Gastrocnemius medialis (tissue), 4 donors: ENCODE results near the gene LRRC71. TPM values are rescaled to one million over a fixed set of nuclear protein-coding genes. Genes with fewer than 3 reads are reported as not detected.

Source experiments
- ATAC-seq, 2 donors: fragments of 150-250 bp; one replicate each; pipeline ENCODE4 v1.9.1; 2016
- DNase-seq, 2 donors: peaks; one replicate each; pipeline ENCODE4 v3.0.0-alpha.2; 2019
- H3K27ac ChIP-seq, 4 donors: fragments of 200-600 bp; sonication (generic); 1 replicate in 1 of 4; 2 replicates in 3 of 4; pipeline ENCODE4 v1.5.1; 2016 to 2018; ENCODE audit warnings: mild to moderate bottlenecking in 2 of 4, moderate library complexity in 1 of 4
- H3K27me3 ChIP-seq, 3 donors: fragments of 200-600 bp; sonication (generic) in 2 of 3; 1 replicate in 1 of 3; 2 replicates in 2 of 3; pipeline versions ENCODE4 v1.5.1 to v1.6.0; 2016 to 2019; ENCODE audit warnings: mild to moderate bottlenecking in 1 of 3, moderate library complexity in 1 of 3
- H3K36me3 ChIP-seq, 2 donors: fragments of 200-600 bp; sonication (generic) in 1 of 2; one replicate each; pipeline ENCODE4 v1.5.1; 2017 to 2018
- H3K4me1 ChIP-seq, 2 donors: fragments of 200-600 bp; sonication (generic) in 1 of 2; one replicate each; pipeline ENCODE4 v1.5.1; 2016 to 2017; ENCODE audit warnings: mild to moderate bottlenecking in 2 of 2
- H3K4me3 ChIP-seq, 4 donors: fragments of 200-600 bp; sonication (generic) in 3 of 4; 1 replicate in 1 of 4; 2 replicates in 3 of 4; pipeline ENCODE4 v1.5.1; 2016 to 2019; ENCODE audit warnings: mild to moderate bottlenecking in 2 of 4
- H3K9me3 ChIP-seq, 3 donors: fragments of 200-600 bp; sonication (generic) in 2 of 3; 1 replicate in 1 of 3; 2 replicates in 2 of 3; pipeline ENCODE4 v1.5.1; 2016 to 2019
- POLR2A ChIP-seq, 2 donors: fragments of 450-650 bp; IDR thresholded peaks; one replicate each; pipeline ENCODE4 v1.6.1; 2017; ENCODE audit warnings: antibody characterized with exemption in 2 of 2, mild to moderate bottlenecking in 2 of 2, moderate library complexity in 2 of 2
- in situ Hi-C, 4 donors: fragments of 200-750 bp; cut with MboI; loops; one replicate each; pipeline versions ENCODE4 v1.15.0 to v1.8.0; 2017; ENCODE audit warnings: low sequenced_read_pairs in 4 of 4
- intact Hi-C: fragments of 100-400 bp; cut with DNase I; formaldehyde crosslinking; loops from one replicate; pipeline ENCODE4 v1.15.1; 2023; ENCODE audit warnings: low total_unique reads
- total RNA-seq, 4 donors: library from RNA; depleted of rRNA; stranded (reverse); fragments of >200 nt; gene quantifications; one replicate each; pipeline versions ENCODE4 v1.1.0 to v1.2.3, GENCODE V29; 2016
- TF ChIP-seq, protein P1 (sequence below), 5 experiments: fragments of 450-650 bp in 3 of 5; fragments of 200-600 bp in 2 of 5; sonication (generic) in 2 of 5; IDR thresholded peaks in 4 of 5; conservative IDR thresholded peaks in 1 of 5; 1 replicate in 4 of 5; 2 replicates in 1 of 5; pipeline ENCODE4 v1.5.1; 2016 to 2019; ENCODE audit warnings: antibody characterized with exemption in 5 of 5, mild to moderate bottlenecking in 3 of 5, moderate library complexity in 3 of 5

LRRC71 gene
- total RNA-seq, 4 donors from 2014 or later, result not detected

DNA sequence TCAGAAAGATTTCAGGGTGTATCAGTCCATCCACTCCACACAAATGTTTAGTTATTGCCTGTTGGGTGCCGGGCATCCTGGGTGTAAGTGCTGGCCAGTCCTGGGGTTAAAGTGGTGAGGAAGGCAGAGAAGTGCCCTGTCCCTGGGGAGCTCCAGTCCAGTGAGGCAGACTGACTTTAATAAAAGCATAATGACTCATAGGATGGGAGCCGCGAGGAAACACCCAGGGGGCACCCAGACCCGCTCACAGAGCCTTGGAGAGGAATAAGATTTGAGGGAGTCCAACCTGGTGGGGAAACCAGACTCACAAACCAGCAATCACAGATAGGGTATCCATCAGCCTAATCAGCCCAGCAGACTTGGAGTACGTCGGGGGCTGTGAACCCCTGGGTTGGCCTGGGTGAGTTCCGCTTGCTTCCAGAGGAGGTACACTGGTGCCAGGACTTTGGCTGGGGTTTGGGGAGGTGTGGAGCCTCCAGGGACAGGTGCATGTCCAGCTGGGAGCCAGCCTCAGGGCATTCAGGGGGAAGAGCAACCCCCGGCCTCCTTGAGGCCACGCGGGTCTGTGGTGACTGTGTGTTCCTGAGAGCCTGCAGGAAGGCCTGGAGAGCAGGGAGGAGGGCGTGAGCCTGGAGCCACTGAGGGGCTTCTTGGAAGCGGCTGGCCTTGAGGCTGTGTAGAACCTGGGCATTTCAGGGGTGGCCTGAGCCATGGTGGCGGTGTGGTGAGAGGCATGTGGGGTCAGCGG lies 23.2 kb upstream of the LRRC71 start:
- Histone ChIP-seq H3K27me3 (peaks cover 4 to 16% (median 14%) of the 10 kb centered on the region in 3 donors), H3K4me1 (peaks cover 19 to 23% of the 10 kb centered on the region in 2 donors), H3K4me3 (peak overlapping the region in 2 of 4 donors; percentile 6 to 64), H3K36me3 (no peaks in the 10 kb centered on the region), H3K27ac (peak overlapping the region; percentile 86 to 94 (median 90)), H3K9me3 (no peaks in the 10 kb centered on the region)
- intact Hi-C loops (loop anchor here (10.0 kb wide), 1 partner anchor 232 kb away; no protein-coding TSS in a partner anchor), in situ Hi-C loops (loop anchor here in 1 of 4 donors (25.0 kb wide), 1 partner anchor 210 kb away; the partner anchor contains the start of gene NES)
- no peak for DNase-seq
- no peak for ATAC-seq
- TF ChIP-seq, protein P1, sequence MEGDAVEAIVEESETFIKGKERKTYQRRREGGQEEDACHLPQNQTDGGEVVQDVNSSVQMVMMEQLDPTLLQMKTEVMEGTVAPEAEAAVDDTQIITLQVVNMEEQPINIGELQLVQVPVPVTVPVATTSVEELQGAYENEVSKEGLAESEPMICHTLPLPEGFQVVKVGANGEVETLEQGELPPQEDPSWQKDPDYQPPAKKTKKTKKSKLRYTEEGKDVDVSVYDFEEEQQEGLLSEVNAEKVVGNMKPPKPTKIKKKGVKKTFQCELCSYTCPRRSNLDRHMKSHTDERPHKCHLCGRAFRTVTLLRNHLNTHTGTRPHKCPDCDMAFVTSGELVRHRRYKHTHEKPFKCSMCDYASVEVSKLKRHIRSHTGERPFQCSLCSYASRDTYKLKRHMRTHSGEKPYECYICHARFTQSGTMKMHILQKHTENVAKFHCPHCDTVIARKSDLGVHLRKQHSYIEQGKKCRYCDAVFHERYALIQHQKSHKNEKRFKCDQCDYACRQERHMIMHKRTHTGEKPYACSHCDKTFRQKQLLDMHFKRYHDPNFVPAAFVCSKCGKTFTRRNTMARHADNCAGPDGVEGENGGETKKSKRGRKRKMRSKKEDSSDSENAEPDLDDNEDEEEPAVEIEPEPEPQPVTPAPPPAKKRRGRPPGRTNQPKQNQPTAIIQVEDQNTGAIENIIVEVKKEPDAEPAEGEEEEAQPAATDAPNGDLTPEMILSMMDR (IDR thresholded peaks at IDR 0.05 in 4 of 5, conservative IDR thresholded peaks at IDR 0.05 in 1 of 5), result no peak
- TF ChIP-seq POLR2A (IDR thresholded peaks at IDR 0.05), result no peak

DNA sequence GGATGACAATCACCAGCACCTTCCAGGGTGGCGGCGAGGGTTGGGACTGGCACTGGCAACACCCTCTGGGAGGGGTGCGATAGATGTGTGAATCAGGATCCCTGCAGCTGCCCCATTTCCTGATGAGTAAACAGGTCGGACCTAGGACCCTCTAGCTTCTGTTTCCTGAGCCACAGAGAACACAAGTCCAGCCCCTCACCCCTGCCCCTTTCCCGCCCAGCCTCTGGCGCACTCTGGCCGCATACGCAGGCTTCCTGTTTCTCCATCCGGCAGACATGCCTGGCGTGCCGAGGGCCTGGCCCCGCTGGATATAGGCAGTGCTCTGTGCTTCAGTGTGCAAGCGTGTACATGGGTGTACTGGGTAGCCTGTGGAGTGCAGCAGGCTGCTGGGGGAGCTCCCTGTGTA lies 22.3 kb upstream of the LRRC71 start:
- H3K27me3 ChIP-seq, result peaks cover under 1 to 8% (median 7%) of the 10 kb centered on the region in 3 donors
- no peak for TF ChIP-seq POLR2A (IDR thresholded peaks at IDR 0.05)
- TF ChIP-seq, protein P1 (IDR thresholded peaks at IDR 0.05 in 4 of 5, conservative IDR thresholded peaks at IDR 0.05 in 1 of 5), result no peak
- H3K4me1 ChIP-seq, result peaks cover 15 to 16% of the 10 kb centered on the region in 2 donors
- H3K36me3 ChIP-seq, result no peaks in the 10 kb centered on the region
- no peak for DNase-seq
- H3K9me3 ChIP-seq, result no peaks in the 10 kb centered on the region
- peak overlapping the region; percentile 86 to 94 (median 90) for H3K27ac ChIP-seq
- in situ Hi-C loops, result loop anchor here in 1 of 4 donors (25.0 kb wide), 1 partner anchor 211 kb away; the partner anchor contains the start of gene NES
- intact Hi-C loops, result loop anchor here (10.0 kb wide), 1 partner anchor 233 kb away; no protein-coding TSS in a partner anchor
- ATAC-seq, result no peak
- peak overlapping the region; percentile 16 to 64 (median 20) for H3K4me3 ChIP-seq

DNA sequence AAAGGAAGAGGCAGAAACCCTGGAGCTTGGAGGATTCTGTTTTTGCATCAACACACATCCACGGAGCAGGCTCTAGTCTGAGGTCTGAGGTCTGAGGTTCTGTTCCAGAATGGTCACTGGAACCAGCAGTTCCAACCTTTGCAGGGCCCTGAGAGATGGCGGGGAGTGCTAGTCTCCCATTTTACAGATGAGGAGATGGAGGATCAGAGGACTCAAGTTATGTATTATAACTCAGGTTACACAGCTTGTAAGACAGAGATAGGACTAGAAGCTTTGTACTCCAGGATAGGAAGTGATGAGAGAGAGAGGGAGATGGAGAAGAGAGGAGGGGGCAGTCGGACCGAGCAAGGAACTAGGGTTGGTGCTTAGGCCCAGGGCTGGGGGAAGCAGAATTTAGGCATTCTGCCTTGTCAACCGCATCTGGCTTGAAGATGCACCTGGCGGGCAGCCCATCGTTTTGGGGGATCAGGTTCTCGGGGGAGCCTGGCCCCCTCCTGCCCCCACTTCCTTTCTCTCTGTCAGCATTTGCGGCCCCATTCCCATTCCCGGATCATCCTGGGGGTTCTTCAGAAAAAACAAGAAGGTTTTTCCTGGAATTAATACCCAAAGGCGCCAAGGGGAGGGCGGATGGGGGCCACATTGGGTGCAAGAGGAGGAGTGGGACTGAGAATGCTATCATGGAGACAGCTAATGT lies 21.3 kb upstream of the LRRC71 start:
- Histone ChIP-seq H3K27me3 (no peaks in the 10 kb centered on the region), H3K4me1 (peaks cover 14 to 16% of the 10 kb centered on the region in 2 donors), H3K4me3 (peak overlapping the region in 1 of 4 donors; percentile 21), H3K9me3 (no peaks in the 10 kb centered on the region), H3K27ac (peak overlapping the region in 2 of 4 donors; percentile 89 to 94), H3K36me3 (no peaks in the 10 kb centered on the region)
- DNase-seq, result no peak
- no peak for ATAC-seq
- in situ Hi-C loops (loop anchor here in 1 of 4 donors (25.0 kb wide), 1 partner anchor 212 kb away; the partner anchor contains the start of gene NES), intact Hi-C loops (loop anchor here (10.0 kb wide), 1 partner anchor 234 kb away; no protein-coding TSS in a partner anchor)
- TF ChIP-seq POLR2A (IDR thresholded peaks at IDR 0.05), result no peak
- TF ChIP-seq, protein P1 (IDR thresholded peaks at IDR 0.05 in 4 of 5, conservative IDR thresholded peaks at IDR 0.05 in 1 of 5), result no peak

DNA sequence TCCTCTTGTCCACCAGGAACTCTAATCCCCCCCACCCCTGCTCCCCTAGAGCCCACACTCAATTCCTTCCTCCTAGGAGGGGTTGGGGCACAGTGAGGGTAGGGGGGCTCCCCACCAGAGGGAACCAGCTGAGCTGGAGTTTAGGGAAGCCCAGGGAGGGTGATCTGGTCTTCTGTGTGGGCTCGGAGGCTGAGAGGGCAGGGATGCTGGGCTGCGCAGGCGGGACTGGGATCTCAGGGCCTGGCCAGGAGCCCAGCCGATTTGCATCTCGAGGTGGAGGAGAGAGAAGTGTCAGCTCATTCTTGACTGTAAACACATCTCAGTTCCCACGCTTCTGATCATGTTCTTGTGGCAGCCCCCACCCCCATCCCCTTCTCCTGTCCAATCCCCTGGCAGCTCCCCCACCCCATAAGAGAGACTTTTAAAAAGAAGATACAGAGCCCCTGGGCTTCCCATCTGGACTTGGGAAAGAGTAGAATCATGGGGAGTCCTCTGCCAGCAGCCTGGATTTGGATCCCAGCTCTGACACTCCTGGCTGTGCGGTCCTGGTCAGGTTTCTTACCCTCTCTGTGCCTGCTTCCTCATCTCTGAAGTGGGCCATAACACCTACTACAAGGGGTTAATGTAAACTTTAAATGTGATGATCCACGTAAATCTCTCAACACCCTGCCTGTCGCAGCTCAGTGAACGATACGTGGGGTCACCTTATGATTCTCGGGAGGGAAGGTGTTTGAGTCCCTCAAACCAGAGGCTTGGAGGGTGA lies 20.3 kb upstream of the LRRC71 start:
- H3K4me1 ChIP-seq, result peaks cover 14 to 16% of the 10 kb centered on the region in 2 donors
- DNase-seq (no peak), ATAC-seq (no peak)
- H3K9me3 ChIP-seq, result no peaks in the 10 kb centered on the region
- TF ChIP-seq, protein P1 (IDR thresholded peaks at IDR 0.05 in 4 of 5, conservative IDR thresholded peaks at IDR 0.05 in 1 of 5), result no peak
- no peak for TF ChIP-seq POLR2A (IDR thresholded peaks at IDR 0.05)
- H3K27me3 ChIP-seq, result no peaks in the 10 kb centered on the region
- H3K27ac ChIP-seq, result peak overlapping the region in 3 of 4 donors; percentile 26 to 59 (median 31)
- in situ Hi-C loops, result loop anchor here in 1 of 4 donors (25.0 kb wide), 1 partner anchor 213 kb away; the partner anchor contains the start of gene NES
- intact Hi-C loops, result loop anchor here (10.0 kb wide), 1 partner anchor 235 kb away; no protein-coding TSS in a partner anchor
- no peaks in the 10 kb centered on the region for H3K36me3 ChIP-seq
- no peak overlapping the region for H3K4me3 ChIP-seq
